Measurements from ENCODE around the gene NLGN2.
"Not testable (repeated sequence)": the region's sequence is repeated elsewhere in the genome, so short reads cannot be mapped to it uniquely, and the experiment has no call there.

NLGN2 gene

DNA sequence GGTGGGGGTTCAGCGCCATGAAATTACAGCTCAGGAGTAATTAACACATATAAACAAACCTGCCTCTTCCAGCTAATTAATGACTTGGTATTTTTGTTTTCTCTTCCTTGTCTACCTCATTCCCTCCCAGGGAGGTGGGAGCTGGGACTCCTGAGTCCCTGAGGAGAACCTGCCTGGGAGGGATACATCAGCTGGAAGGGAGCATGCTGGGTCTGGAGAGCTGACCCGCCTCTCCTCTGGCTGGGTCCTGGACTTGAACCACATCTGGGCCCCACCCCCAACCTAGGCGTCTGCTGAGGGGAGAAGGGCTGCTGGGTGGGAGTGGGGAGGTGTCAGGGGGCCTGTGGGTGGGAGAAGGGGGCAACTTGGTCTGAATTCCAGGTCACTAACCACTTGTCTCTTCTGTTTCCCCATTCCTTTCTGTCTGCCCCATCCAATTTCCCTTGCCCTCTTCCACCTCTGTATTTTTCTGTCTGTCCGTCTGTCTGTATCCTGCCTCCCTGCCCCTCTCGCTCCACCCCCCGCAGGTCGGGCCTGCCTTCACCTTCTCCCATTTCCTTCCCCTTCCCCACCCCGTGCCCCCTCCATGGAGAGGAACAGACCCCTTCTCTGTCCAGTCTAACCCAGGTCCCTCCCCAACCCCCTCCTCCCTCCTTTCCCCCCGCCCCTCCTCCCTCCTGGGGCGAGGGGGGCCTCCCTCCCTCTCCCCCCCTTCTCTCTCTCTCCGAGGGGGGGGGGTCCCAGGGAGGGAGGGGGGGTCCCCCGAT lies at the start of gene NLGN2:
TSS of gene NLGN2 (plus strand) at position 361 of the 767 bp plus-strand sequence. CDS start 411 bp downstream, outside the sequence.
- no peak for DNase-seq (ENCODE audit: low read depth, low spot score)

DNA sequence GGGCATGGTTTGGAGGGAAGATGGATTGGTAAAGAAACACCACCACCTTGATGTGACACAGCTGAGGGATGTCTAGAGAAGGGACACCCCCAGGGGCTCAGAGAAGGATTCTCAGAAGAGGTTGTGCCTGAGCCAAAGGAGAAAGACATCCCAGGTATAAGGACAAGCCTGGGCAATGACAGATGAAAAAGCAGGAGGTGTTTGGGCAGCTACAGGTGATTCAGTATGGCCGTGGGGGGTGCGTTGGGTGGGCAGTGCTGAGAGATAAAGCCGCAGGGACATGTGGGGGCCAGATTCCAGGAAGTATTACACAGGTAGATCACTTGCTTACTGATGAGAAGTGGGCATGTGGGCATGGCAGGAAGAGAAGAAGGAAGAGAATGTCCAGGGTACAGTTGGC lies 45.7 kb upstream of the NLGN2 start:
- DNase-seq (ENCODE audit: low read depth, low spot score), result no peak

DNA sequence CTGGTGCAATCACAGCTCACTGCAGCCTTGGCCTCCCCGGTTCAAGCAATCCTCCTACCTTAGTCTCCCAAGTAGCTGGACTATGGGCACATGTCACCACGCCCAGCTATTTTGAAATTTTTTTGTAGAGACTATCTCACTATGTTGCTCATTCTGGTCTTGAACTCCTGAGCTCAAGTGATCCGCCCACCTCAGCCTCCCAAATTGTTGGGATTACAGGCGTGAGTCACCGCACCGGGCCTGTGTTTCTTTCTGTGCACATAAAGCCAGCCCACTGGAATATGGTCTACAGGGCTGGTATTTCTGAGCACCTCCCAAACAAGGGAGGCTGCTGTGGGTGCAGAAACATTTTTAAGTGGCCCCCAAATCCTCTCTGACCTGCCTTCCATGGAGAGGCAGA lies 44.3 kb upstream of the NLGN2 start:
- DNase-seq (ENCODE audit: low read depth, low spot score), result no peak

DNA sequence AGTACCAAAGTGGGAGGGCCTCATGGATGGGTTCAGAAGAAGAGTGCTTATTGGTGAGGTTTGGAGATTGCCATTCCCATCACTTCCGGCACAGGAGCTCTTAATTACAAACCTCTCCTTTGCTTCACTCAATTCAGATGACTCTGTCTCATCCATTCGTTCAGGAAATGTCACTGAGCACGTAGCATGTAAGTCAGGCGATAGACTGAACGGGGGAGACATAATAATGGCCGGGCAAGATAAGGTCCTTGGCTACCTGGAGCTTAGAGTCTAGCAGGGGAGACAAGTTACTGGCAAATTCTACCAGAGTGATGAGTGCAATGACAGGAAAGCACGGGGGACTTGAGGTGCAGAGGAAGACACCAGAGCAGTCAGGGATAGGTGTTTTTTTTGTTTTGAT lies 41.7 kb upstream of the NLGN2 start:
- not testable (repeated sequence) for DNase-seq (ENCODE audit: low read depth, low spot score)

DNA sequence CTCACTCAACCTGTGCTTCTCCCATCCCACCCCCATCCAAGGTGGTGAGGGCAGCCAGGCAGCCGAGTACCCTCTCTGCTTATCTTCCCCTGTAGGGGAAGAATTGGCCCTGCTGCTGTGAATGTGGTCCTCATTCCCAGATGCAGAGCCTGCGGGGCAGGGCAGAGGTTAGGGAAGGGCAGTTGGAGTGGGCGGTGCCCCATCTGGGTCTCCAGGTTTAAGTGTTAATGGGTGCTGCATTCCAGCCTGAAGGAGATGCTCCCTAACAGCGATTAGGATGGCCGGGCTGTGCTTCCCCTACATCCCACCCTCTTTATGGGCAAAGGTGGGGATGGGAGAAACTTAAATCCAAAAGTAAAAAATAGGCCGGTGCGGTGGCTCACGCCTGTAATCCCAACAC lies 40.6 kb upstream of the NLGN2 start:
- no peak for DNase-seq (ENCODE audit: low read depth, low spot score)

DNA sequence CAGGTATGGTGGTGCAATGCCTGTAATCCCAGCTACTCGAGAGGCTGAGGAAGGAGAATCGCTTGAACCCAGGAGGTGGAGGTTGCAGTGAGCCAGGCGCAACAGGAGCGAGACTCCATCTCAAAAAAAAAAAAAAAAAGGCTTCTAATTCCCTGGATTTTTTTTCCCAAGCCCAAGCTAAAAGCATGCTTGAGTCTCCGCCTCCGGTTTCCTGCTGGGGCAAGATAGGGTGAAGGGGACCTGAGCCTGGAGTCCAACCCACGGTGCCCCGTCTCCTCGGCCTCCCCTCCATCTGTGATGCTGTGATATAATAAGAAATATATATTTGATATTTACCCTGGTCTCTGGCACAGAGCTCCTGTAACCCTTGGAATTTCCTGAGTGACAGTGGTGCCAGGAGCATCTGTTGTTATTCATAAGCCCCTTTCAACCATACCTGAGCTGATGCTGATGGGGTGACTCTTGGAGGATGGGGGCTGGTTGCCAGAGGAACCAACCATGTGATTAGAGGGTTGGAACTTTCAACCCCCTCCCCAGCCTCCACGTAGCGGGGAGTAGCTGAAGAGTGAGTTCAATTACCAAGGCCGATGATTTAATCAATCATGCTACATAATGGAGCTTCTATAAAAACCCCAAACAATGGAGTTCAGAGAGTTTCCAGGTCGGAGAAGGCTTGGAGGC lies 39.6 kb upstream of the NLGN2 start:
- no peak for DNase-seq (ENCODE audit: low read depth, low spot score)

DNA sequence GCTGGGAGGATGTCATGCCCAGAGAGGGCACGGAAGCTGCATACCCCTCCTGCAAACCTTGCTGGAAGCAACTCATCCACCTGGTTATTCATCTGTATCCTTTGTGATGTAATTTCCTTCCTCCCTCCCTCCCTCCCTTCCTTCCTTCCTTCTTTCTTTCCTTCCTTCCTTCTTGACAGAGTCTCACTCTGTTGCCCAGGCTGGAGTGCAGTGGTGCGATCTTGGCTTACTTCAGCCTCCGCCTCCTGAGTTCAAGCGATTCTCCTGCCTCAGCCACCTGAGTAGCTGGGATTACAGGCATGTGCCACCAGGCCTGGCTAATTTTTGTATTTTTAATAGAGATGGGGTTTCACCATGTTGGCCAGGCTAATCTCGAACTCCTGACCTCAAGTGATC lies 39.0 kb upstream of the NLGN2 start:
- not testable (repeated sequence) for DNase-seq (ENCODE audit: low read depth, low spot score)

DNA sequence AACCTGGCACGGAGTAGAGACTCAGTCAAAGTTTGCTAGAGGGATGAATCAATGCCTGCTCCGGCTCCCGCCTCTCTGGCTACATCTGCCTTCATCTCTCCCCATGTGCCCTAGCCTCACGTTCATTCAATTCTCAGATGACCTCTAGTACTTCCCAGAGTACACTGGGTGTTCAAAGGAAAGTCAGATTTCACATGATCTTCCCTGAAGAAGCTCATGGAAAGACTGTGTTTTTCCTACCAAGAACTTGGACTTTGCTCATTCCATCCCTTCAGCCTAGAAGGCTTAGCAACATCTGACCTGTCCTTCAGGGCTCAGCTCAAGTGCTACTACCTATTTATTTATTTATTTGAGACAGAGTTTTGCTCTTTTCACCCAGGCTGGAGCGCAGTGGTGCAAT lies 37.8 kb upstream of the NLGN2 start:
- DNase-seq (ENCODE audit: low read depth, low spot score), result no peak

DNA sequence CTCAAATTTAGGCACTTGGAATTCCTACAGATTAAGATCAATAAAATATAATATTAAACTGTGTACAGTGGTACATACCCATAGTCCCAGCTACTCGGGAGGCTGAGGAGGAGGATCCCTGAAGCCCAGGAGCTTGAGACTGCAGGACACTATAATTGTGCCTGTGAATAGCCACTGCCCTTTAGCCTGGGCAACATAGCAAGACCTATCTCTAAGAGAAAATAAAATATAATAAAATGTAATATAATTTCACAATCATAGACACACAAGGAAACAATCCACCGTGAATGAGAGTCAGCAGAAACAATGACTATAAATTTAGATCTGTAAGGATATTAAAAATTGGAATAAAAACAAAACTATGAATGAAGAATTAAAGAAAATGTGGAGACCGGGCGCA lies 36.8 kb upstream of the NLGN2 start:
- no peak for DNase-seq (ENCODE audit: low read depth, low spot score)

DNA sequence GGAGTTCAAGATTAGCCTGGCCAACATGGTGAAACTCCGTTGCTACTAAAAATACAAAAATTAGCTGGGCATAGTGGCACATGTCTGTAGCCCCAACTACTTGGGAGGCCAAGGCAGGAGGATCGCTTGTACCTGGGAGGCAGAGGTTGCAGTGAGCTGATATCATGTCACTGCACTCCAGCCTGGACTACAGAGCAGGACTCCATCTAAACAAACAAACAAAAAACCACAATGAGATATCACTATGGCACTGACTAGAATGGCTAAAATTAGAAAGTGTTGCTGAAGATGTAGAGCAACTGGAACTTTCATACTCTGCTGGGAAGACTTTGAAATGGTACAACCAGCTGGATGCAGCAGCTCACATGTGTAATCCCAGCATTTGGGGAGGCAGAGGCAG lies 33.3 kb upstream of the NLGN2 start:
- no peak for DNase-seq (ENCODE audit: low read depth, low spot score)

DNA sequence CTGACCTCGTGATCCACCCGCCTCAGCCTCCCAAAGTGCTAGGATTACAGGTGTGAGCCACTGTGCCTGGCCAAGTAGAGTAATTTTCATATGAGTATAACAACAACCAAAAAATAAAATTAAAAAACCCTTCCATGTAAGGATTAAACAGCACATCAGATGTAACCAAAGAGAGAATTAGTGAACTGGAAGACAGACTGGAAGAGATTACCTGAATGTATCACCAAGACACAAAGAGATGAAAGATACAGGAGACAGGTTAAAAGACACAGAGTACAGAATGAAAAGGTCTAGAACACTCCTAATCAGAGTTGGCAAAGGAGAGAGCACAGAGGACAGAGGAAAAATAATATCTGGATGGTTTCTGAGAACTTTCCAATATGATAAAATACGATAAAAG lies 28.5 kb upstream of the NLGN2 start:
- DNase-seq (ENCODE audit: low read depth, low spot score), result no peak

DNA sequence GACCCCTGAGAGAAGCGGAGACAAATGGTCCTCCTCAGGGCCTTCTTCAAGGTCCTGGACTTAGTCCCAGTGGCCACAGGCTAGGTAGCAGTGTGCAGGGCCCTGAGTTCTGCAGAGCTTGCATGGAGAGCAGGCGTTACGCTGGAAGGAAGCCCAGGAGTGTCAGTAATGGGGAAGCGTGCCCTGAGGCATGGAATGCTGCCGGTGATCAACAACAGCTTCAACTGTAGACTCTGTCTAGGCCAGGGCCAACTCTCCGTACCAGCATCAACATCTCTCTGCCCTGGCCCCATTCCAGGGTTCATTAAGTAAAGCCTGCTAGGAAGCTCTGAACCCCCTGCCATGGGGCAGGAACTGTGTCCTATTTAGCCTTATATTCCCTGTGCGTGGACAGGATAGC lies 27.3 kb upstream of the NLGN2 start:
- DNase-seq (ENCODE audit: low read depth, low spot score), result peak; percentile 71

DNA sequence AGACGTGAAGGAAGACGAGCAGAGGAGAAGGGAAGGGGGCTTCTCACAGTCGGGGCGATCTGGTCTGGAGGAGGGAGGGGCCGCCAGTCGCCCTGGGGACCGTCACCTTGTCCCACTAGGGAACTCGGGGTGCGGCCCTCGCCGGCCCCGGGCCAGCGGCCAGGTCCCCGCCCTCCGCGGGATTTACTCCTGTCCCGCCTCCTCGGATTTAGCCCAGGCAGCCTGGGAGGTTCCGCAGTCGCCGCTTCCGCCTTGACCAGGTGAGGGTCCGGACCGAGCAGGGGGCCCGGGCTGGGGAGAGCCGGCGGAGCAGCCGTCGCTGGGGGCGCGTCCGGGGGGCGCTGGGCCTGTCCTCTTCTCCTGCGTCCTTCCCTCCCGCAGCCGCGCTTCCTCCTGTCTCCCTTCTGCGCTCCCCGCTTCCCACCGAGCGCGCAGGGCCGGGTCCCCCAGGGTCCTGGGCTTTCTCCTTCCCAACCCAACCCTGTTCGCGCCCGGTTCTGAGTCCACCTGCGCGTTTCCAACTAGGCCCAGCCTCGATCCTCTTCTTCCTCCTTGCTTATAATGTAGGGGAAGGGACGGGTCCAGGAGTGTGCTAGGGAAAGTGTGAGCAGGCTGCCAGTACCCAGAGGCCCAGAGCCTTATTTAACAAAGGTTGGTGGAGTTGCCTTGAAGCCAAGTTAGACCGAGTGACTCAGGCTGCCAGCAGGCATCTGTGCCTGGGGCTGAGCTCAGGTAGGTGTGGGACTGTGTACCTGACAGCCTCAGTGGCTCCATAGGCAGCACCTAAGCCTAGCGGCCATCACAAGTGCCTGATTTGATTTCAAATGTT lies 26.6 kb upstream of the NLGN2 start, which contains the start of gene TNK1:
TSS of gene TNK1 (plus strand) at position 235 of the 829 bp plus-strand sequence. CDS start 1,838 bp downstream, outside the sequence.
- peak; percentile 24 for DNase-seq (ENCODE audit: low read depth, low spot score)

DNA sequence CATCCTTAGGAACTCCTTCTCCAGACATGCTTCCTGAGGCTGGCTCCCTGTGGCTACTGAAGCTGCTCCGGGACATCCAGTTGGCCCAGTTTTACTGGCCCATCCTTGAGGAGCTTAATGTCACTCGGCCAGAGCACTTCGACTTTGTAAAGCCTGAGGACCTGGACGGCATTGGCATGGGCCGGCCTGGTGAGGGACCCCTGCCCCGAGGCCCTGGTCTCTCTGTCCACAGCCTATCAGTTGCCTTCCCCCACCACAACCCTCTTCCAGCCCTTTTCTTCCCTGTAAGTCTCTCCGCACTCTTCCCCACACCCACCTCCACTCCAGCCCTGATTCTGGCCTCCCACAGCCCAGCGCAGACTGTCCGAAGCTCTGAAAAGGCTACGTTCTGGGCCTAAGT lies 24.7 kb upstream of the NLGN2 start:
- no peak for DNase-seq (ENCODE audit: low read depth, low spot score)

DNA sequence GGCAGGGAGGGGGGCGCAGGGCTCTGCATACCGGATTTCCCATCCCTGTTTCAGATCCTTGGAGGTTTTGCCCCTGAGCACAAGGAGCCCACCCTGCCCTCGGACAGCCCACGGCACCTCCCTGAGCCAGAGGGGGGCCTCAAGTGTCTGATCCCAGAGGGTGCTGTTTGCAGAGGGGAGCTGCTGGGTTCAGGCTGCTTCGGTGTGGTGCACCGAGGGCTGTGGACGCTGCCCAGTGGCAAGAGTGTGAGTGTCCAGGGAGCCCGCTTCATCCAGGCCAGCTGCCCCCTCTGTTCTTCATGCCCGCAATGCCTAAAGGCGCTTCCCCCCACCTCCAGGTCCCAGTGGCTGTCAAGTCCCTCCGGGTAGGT lies 24.3 kb upstream of the NLGN2 start:
- no peak for DNase-seq (ENCODE audit: low read depth, low spot score)

DNA sequence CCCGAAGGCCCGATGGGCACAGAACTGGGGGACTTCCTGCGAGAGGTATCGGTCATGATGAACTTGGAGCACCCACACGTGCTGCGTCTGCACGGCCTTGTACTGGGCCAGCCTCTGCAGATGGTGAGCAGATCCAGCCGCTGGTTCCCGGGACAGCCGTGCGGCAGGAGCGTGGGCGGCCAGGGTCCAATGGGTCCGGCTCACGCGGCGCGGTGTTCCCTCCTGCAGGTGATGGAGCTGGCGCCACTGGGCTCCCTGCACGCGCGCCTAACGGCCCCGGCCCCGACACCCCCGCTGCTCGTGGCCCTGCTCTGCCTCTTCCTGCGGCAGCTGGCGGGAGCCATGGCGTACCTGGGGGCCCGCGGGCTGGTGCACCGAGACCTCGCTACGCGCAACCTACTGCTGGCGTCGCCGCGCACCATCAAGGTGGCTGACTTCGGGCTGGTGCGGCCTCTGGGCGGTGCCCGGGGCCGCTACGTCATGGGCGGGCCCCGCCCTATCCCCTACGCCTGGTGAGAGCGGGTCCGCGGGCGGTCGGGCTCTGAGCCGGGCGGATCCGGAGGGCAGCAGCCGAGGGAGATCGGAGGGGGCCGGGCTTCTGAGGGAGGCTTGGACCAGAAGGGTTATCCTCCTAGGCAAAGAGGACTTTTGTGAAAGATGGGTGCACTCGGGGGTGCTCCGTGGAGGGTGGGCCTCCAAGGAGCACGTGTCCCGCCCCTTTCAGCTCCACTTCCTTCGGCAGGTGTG lies 23.7 kb upstream of the NLGN2 start:
- peak; percentile 81 for DNase-seq (ENCODE audit: low read depth, low spot score)

DNA sequence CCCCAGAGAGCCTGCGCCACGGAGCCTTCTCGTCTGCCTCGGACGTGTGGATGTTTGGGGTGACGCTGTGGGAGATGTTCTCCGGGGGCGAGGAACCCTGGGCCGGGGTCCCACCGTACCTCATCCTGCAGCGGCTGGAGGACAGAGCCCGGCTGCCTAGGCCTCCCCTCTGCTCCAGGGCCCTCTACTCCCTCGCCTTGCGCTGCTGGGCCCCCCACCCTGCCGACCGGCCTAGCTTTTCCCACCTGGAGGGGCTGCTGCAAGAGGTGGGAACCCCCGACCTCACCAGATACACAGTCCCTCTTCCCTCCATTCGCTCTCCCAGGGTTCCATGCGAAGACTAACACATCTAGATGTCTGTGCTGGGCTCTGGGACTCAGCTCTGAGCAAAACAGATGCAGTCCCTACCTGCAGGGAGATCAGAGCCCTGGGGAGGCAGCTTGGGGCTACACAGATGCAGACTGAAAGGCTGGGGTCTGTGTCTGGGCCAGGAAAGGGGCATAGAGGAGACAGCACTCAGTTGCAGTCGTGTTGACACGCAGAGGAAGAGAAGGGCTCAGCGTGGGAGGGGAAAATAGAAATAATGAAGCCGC lies 23.1 kb upstream of the NLGN2 start:
- DNase-seq (ENCODE audit: low read depth, low spot score), result no peak

DNA sequence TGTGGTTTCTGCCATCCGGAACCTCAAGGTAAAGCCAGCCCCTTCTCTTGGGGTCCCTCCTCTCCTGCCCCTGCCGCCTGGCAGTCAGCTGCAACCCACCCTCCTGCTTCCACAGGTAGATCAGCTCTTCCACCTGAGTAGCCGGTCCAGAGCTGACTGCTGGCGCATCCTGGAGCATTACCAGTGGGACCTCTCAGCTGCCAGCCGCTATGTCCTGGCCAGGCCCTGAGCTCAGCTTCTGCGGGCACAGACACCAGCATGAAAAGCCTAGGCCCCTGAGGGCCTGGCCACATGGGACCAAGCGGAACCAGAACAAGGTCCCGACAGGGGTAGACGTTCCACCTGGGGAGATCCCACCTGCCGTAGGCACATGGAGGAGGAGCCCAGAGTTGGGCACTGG lies 18.8 kb upstream of the NLGN2 start:
- no peak for DNase-seq (ENCODE audit: low read depth, low spot score)

DNA sequence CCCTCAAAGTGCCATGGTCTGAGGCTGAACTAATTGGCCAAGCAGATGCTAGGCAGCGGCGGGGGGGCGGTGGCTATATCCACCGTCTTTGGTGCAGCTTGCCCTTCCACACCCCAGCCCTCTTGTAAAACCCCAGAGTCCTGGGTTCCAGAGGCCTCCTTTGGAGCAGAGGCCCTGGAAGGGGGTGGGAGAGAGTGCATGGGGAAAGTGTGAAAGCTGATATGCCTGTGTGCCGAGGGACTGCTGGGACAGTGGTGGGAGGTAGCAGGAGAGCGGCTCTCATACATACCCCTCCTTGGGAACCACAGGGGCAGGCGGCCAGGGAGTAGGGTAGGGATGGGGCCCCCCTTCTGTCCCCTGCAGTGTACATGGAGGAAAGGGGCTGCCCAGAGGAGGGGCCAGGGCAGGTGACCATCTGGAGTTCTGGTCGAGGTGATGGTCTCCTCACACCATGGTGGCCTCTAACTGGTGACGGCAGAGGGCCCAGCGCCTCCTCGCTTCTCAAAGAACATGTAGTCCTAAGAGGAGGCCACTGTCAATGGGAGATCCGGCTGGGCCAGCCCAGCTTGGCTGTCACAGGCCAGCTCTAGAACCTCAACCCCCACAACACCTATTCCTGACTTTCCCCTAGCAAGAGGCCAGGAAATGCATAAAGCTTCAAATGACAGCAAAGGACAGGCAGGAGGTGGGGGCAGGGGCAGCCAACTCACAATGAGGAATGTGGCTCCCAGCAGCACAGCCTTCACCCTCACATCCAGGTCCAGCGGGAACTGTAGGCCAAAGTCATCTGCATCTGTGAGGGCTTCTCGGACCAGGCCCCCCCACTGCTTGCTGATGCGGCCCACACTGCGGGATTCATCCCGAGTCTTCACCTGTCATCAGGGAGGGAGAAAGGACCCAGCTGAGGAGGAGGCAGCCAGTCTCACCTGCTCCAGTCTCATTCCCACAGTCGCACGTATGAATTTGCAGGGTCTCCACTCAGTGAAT lies 17.4 kb upstream of the NLGN2 start:
- DNase-seq (ENCODE audit: low read depth, low spot score), result no peak

DNA sequence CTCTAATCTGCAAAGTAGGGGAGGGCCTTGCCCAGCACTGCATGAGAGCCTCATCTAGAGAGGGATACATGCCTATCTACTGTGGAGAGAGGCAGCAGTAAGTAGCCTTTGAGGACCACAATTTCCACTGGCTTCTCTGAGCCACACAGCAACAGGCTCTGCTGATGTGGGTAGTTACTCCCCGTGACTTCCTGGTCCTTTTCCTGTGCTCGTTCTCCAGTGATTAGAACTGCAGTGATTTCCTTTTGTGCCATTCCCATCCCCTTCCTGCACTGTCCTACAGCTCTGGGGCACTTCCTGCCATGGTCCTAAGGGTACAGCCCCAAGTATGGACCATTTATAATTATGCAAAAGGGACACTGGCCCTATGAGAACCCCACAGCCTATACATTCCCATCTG lies 16.3 kb upstream of the NLGN2 start:
- DNase-seq (ENCODE audit: low read depth, low spot score), result no peak
